GM21576 (cell line): ENCODE data around the gene RNF114.

Experiments
- ATAC-seq: cut with Tn5 transposase; IDR thresholded peaks from one replicate; pipeline ENCODE4 v1.9.1; 2021; ENCODE audit warnings: mild to moderate bottlenecking, moderate library complexity; ENCODE audit not compliant: unreplicated experiment

RNF114 gene

GRCh38 chr20:49901588-49901987, 34.6 kb upstream of the RNF114 start:
- no peak for ATAC-seq

GRCh38 chr20:49904440-49905214, 31.6 kb upstream of the RNF114 start:
- no peak for ATAC-seq

- no peak for ATAC-seq
Observed at GRCh38 chr20:49905415-49906091, 30.6 kb upstream of the RNF114 start.

GRCh38 chr20:49906101-49906604, 30.0 kb upstream of the RNF114 start:
- ATAC-seq, result no peak

GRCh38 chr20:49906615-49907154, 29.5 kb upstream of the RNF114 start:
- ATAC-seq, result no peak

GRCh38 chr20:49907405-49908257, 28.6 kb upstream of the RNF114 start:
- ATAC-seq, result no peak

- no peak for ATAC-seq
Observed at GRCh38 chr20:49908258-49908565, 28.0 kb upstream of the RNF114 start.

GRCh38 chr20:49909499-49910339, 26.5 kb upstream of the RNF114 start:
- no peak for ATAC-seq

- no peak for ATAC-seq
Observed at GRCh38 chr20:49910340-49910706, 25.9 kb upstream of the RNF114 start.

GRCh38 chr20:49913399-49914047, 22.7 kb upstream of the RNF114 start:
- ATAC-seq, result no peak

- ATAC-seq, result peak; percentile 17
Observed at GRCh38 chr20:49914310-49915117, 21.7 kb upstream of the RNF114 start.

GRCh38 chr20:49915118-49915379, 21.1 kb upstream of the RNF114 start:
- ATAC-seq, result peak; percentile 41

- ATAC-seq, result peak; percentile 84
Observed at GRCh38 chr20:49915380-49916145, 20.6 kb upstream of the RNF114 start, which contains the start of gene SPATA2. Gene SPATA2, minus strand, starts transcription at chr20:49915529. Its CDS starts 7,039 bp downstream, at chr20:49908490.

- no peak for ATAC-seq
Observed at GRCh38 chr20:49916146-49917002, 19.8 kb upstream of the RNF114 start.

- ATAC-seq, result no peak
Observed at GRCh38 chr20:49918446-49918845, 17.8 kb upstream of the RNF114 start.

- no peak for ATAC-seq
Observed at GRCh38 chr20:49919009-49919408, 17.2 kb upstream of the RNF114 start.

GRCh38 chr20:49919461-49919860, 16.7 kb upstream of the RNF114 start:
- no peak for ATAC-seq
